Activated naive CD8-positive, alpha-beta T cell treated with anti-CD3 and anti-CD28 coated beads for 36 hours (primary cell): ENCODE measurements around the gene ANKRD13B. TPM values are rescaled to one million over a fixed set of nuclear protein-coding genes. Genes with fewer than 3 reads are reported as not detected.
"Not testable (repeated sequence)": the region's sequence is repeated elsewhere in the genome, so short reads cannot be mapped to it uniquely, and the experiment has no call there.

Source experiments
- DNase-seq: peaks from one replicate; pipeline ENCODE4 v3.0.0; 2021
- H3K27ac Mint-ChIP-seq: one replicate; pipeline ENCODE4 v1.8.0; 2022; ENCODE audit warnings: mild to moderate bottlenecking, moderate library complexity, mixed read lengths
- H3K27me3 Mint-ChIP-seq: one replicate; pipeline ENCODE4 v1.8.0; 2022; ENCODE audit warnings: mild to moderate bottlenecking, mixed read lengths
- H3K36me3 Mint-ChIP-seq: one replicate; pipeline ENCODE4 v1.8.0; 2021; ENCODE audit warnings: mild to moderate bottlenecking, mixed read lengths
- H3K4me1 Mint-ChIP-seq: one replicate; pipeline ENCODE4 v1.8.0; 2021; ENCODE audit warnings: mixed read lengths
- H3K4me3 Mint-ChIP-seq: one replicate; pipeline ENCODE4 v1.8.0; 2022; ENCODE audit warnings: mild to moderate bottlenecking, moderate library complexity, mixed read lengths
- H3K9me3 Mint-ChIP-seq: one replicate; pipeline ENCODE4 v1.8.0; 2022; ENCODE audit warnings: mixed read lengths
- total RNA-seq, 2 experiments: library from RNA; stranded (reverse); gene quantifications; one replicate each; pipeline ENCODE4 v1.2.3, GENCODE V29; 2021

Gene ANKRD13B
- total RNA-seq: 10 to 100 TPM; 17.9 to 20.8 TPM

DNA sequence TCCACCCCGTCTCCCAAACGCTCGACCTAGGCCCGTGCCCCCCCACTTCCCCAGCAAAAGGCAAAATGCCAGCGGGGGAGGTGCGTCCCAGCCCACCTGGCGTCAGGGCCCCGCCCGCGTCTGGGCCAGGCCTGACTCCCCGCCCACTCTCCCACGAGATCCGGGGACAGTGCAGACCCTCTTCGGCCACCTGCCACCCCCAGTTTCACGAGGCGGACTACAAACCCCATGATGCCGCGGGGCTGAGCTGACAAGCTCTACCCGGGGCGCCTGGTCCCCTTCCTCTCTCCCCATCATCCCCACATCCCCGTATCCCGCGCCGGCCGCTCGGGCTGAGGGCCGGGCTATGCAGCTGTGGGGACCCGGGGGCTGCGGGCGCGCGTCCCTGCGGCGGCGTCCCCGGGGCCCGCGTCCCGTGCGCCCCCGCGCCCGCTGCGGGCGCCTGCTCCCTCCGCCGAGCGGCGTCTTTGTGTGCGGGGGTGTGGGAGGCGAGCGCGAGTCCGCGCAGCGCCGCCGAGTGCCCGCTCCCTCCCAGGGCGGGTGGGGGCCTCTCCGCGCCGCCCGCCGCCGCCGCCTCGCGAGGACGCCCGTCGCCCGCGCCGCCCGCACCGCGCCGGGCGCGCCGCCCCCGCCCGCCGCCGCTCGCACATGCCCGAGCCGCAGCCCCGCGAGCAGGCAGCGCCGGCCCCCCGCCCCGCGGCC is at the start of gene ANKRD13B:
Gene ANKRD13B, plus strand, starts transcription at position 283 of the 702 bp plus-strand sequence. CDS start 490 bp downstream, outside the sequence.
- no peaks in the 10 kb centered on the region for H3K9me3 Mint-ChIP-seq
- DNase-seq: peak; percentile 60
- H3K27me3 Mint-ChIP-seq: no peaks in the 10 kb centered on the region
- H3K36me3 Mint-ChIP-seq: peaks cover 3% of the 10 kb centered on the region
- no peak within 1 kb of the TSS for H3K27ac Mint-ChIP-seq
- H3K4me3 Mint-ChIP-seq: peak within 1 kb of the TSS; percentile 88
- H3K4me1 Mint-ChIP-seq: peaks cover 34% of the 10 kb centered on the region

DNA sequence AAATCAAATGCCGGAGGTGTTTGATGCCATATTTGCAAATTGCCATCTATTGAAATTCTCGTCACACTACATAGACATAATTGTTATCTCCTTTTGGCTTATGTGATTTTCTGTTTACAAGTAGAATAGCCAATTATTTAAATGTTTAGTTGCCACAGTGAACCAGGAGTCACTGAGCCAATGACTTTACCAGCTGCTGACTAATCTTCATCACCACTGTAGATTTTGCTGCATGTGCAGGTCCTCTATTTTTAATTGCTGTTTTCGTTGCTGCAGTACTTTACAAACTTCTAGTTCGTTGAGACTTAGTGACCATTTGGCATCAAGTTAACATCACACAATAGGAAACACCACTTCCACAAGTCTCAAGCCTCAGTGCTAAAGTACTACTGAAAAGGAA is 48.9 kb upstream of the ANKRD13B start:
- H3K36me3 Mint-ChIP-seq: peaks cover 5% of the 10 kb centered on the region
- H3K4me3 Mint-ChIP-seq: no peak overlapping the region
- H3K4me1 Mint-ChIP-seq: peaks cover 3% of the 10 kb centered on the region
- DNase-seq: no peak
- no peaks in the 10 kb centered on the region for H3K27me3 Mint-ChIP-seq
- H3K27ac Mint-ChIP-seq: no peak overlapping the region
- H3K9me3 Mint-ChIP-seq: no peaks in the 10 kb centered on the region

DNA sequence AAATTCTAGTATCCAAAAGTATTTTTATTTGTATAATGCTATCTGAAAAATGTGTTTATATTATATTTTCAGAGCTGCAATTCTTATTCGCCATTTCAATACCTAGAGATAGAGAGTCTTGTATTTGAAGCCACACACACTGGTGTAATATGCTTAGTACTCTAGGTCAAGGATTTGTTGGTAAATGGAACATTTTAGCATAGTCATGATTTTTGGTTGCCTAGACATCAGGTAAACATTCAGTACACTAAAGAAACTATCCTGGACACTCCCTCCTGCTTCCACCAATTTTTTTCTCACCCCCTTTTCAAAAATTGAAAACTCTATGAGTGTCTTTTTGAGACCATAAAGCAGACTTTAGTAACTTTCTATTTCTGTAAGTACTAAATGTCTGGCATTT is 46.8 kb upstream of the ANKRD13B start:
- no peak overlapping the region for H3K4me3 Mint-ChIP-seq

DNA sequence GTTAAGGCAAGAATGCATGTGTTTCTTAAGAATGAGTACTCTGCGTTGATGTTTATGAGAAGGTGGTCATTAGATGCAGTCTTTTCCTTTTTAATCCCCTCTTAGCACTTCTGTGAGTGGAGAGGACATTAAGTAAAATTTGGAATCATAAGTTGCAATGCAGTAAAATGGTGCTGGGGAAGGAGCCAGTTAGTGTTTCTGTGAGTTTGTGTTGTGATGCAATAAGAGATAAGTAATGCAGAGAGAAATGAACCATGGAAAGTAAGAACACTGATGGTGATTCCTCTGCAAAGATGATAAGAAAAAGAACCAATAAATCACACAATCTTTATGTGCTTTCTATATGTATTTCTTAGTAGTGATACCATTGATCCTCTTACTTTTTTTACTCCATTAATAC is 46.1 kb upstream of the ANKRD13B start:
- DNase-seq: no peak
- peaks cover 6% of the 10 kb centered on the region for H3K4me1 Mint-ChIP-seq
- H3K9me3 Mint-ChIP-seq: no peaks in the 10 kb centered on the region
- no peak overlapping the region for H3K4me3 Mint-ChIP-seq
- no peak overlapping the region for H3K27ac Mint-ChIP-seq
- H3K27me3 Mint-ChIP-seq: no peaks in the 10 kb centered on the region
- peaks cover 4% of the 10 kb centered on the region for H3K36me3 Mint-ChIP-seq

More for the DNA sequence above, 46.8 kb upstream of the ANKRD13B start:
- Mint-ChIP-seq H3K27me3 (no peaks in the 10 kb centered on the region), H3K36me3 (peaks cover 4% of the 10 kb centered on the region), H3K27ac (no peak overlapping the region), H3K9me3 (no peaks in the 10 kb centered on the region), H3K4me1 (peaks cover 6% of the 10 kb centered on the region)
- DNase-seq: no peak

DNA sequence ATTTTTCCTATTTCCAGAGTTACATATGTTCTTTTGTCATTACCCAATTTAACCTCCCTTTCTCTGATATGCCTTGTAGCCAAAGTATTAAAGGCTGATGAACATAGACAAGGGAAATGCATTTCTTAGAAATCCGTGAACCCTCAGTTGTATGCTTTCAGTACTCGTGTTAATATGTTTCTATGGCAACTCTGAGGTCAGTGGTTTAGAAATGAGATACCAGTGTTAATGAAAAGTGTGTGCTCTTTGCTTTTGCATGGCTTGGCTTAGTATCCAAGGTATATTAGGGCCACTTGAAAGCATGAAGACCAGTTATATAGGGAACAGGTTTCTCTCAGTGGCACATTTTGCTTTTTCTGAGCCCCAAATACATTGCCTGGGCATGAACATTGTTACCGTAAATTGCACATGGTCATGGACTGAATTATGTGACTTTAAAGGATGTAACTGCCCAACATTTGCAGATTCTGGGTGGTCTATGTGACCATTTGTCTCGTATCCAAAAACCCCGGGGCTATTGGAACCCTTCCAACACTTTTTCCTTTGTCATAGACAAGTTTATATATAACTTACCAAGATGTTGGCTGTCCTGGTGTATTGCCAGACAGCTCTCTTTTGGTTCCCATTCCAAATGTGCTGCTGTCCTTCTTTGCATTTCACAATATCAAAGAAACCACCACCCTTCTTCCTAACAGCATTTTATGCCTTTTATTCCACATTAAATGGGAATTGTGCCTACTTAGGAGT is 43.6 kb upstream of the ANKRD13B start:
- H3K27ac Mint-ChIP-seq: no peak overlapping the region
- no peaks in the 10 kb centered on the region for H3K9me3 Mint-ChIP-seq
- no peaks in the 10 kb centered on the region for H3K36me3 Mint-ChIP-seq
- H3K27me3 Mint-ChIP-seq: no peaks in the 10 kb centered on the region
- no peak for DNase-seq
- peaks cover 6% of the 10 kb centered on the region for H3K4me1 Mint-ChIP-seq
- no peak overlapping the region for H3K4me3 Mint-ChIP-seq

DNA sequence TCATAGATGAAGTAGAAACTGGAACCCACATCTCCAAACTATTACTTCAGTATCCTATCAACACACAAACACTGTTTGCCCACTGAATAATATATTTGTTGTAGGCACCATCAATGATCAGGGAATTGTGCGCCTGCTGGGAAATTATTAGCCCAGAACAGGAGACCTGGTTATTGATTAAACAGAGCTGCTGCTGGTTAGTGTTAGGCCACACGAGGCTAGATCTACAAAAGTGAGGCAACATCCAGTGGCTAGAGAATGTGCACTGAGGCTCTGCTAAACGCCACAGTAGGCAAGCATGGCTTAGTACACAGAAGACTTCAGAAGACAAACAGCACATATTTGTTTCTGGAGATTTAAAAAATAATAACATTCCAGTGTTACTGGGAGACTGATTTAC is 37.1 kb upstream of the ANKRD13B start:
- Mint-ChIP-seq H3K36me3 (peaks cover 4% of the 10 kb centered on the region), H3K27me3 (peaks cover 3% of the 10 kb centered on the region), H3K4me3 (no peak overlapping the region), H3K4me1 (peaks cover 8% of the 10 kb centered on the region), H3K9me3 (no peaks in the 10 kb centered on the region), H3K27ac (no peak overlapping the region)
- DNase-seq: no peak

DNA sequence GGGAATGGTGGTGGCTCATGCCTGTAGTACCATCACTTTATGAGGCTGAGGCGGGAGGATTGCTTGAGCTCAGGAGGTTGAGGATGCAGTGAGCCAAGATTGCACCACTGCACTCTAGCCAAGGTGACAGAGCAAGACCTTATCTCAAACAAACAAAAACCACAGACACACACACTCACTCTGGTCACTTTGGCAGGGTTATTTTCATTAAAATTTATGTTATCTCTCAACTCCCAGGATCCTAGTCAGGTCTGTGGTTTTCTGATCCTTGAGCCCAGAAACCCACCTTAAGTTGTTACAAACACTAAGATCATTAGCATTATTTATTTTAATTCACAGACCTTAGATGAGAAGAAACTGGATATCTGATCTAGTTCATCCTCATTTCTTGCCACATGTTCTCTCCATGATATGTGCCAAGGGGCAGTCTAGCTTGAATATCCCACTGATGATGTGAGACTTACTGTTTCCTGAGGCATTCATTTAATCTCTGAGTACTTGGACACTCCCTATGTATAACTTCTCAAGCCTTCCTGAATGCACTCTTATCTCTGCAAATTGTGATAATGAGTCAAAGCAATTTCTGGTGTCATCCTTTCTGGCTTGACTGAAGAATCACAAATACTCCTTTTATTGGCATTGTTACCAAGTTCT is 35.7 kb upstream of the ANKRD13B start:
- H3K4me1 Mint-ChIP-seq: peaks cover 11% of the 10 kb centered on the region
- DNase-seq: no peak
- no peak overlapping the region for H3K27ac Mint-ChIP-seq
- H3K9me3 Mint-ChIP-seq: no peaks in the 10 kb centered on the region
- H3K27me3 Mint-ChIP-seq: peaks cover 3% of the 10 kb centered on the region
- H3K4me3 Mint-ChIP-seq: no peak overlapping the region
- peaks cover 9% of the 10 kb centered on the region for H3K36me3 Mint-ChIP-seq

DNA sequence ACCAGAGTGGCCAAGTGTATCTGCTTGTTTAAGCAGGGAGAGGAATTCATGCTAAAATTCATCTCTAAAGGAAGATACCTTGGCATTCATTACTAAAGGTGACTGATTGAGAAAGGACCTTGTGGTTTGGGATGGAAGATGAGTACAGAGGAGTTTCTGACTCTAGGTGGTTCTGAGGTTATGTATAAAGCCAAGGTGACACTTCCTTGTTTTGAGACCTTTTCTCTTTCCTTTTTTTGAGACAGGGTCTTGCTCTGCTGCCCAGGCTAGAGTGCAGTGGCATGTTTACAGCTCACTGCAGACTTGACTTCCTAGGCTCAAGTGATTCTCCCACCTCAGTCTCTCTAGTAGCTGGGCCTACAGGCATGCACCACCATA is 35.2 kb upstream of the ANKRD13B start:
- no peak overlapping the region for H3K27ac Mint-ChIP-seq
- H3K4me3 Mint-ChIP-seq: no peak overlapping the region
- no peaks in the 10 kb centered on the region for H3K9me3 Mint-ChIP-seq
- DNase-seq: no peak
- H3K27me3 Mint-ChIP-seq: peaks cover 3% of the 10 kb centered on the region
- peaks cover 9% of the 10 kb centered on the region for H3K36me3 Mint-ChIP-seq
- peaks cover 11% of the 10 kb centered on the region for H3K4me1 Mint-ChIP-seq

DNA sequence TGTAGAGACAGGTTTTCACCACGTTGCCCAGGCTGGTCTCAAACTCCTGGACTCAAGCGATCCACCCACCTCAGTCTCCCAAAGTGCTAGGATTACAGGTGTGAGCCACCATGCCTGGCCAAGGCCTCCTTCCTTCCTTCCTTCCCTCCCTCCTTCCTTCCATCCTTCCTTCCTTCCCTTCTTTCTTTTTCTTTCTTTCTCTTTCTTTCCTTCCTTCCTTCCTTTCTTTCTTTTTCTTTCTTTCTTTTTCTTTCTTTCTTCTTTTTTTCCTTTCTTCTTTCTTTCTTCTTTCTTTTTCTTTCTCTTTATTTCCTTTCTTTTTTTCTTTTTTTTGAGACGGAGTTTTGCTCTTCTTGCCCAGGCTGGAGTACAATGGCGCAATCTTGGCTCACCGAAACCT is 34.8 kb upstream of the ANKRD13B start:
- DNase-seq, H3K27me3 Mint-ChIP-seq, H3K27ac Mint-ChIP-seq, H3K9me3 Mint-ChIP-seq, H3K36me3 Mint-ChIP-seq, H3K4me3 Mint-ChIP-seq: not testable (repeated sequence)
- peaks cover 11% of the 10 kb centered on the region for H3K4me1 Mint-ChIP-seq

DNA sequence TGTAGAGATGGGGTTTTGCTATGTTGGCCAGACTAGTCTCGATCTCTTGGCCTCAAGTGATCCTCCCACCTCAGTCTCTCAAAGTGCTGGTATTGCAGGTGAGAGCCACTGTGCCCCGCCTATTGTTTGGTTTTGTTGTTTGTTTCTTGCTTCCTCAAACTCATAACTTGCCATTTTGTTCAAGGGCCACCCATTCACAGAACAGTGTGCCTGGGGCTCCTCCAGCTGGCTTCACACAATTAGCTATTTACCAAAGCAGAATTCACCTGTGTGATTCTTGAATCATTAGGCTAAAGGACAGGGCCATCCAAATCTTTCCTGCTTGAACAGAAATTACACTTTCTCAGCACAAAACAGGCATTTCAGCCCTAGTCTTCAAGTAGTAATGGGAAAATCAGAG is 33.3 kb upstream of the ANKRD13B start:
- Mint-ChIP-seq H3K9me3 (no peaks in the 10 kb centered on the region), H3K27me3 (peaks cover 3% of the 10 kb centered on the region), H3K4me1 (peaks cover 18% of the 10 kb centered on the region), H3K4me3 (no peak overlapping the region), H3K27ac (no peak overlapping the region), H3K36me3 (peaks cover 13% of the 10 kb centered on the region)
- no peak for DNase-seq

DNA sequence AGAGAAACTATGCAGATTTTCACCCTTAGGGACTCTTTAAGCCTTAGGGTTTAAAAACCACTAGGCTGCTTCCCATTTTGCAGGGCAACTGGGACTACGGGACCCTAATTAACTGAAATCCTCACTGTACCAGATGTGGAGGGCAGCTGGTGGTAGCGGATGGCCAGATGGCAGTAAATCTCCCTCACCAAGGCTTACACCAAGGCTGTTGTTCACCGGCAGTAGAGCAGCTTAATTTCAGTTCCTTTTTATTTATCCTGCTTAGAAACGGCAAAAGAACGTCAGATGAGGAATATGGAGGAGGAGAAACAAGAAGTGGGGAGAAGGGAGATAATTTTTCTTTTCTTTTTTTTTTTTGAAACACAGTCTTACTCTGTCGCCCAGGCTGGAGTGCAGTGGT is 32.6 kb upstream of the ANKRD13B start:
- peaks cover 18% of the 10 kb centered on the region for H3K4me1 Mint-ChIP-seq
- H3K27me3 Mint-ChIP-seq: peaks cover 3% of the 10 kb centered on the region
- no peak overlapping the region for H3K27ac Mint-ChIP-seq
- H3K9me3 Mint-ChIP-seq: no peaks in the 10 kb centered on the region
- peaks cover 14% of the 10 kb centered on the region for H3K36me3 Mint-ChIP-seq
- H3K4me3 Mint-ChIP-seq: no peak overlapping the region
- no peak for DNase-seq

DNA sequence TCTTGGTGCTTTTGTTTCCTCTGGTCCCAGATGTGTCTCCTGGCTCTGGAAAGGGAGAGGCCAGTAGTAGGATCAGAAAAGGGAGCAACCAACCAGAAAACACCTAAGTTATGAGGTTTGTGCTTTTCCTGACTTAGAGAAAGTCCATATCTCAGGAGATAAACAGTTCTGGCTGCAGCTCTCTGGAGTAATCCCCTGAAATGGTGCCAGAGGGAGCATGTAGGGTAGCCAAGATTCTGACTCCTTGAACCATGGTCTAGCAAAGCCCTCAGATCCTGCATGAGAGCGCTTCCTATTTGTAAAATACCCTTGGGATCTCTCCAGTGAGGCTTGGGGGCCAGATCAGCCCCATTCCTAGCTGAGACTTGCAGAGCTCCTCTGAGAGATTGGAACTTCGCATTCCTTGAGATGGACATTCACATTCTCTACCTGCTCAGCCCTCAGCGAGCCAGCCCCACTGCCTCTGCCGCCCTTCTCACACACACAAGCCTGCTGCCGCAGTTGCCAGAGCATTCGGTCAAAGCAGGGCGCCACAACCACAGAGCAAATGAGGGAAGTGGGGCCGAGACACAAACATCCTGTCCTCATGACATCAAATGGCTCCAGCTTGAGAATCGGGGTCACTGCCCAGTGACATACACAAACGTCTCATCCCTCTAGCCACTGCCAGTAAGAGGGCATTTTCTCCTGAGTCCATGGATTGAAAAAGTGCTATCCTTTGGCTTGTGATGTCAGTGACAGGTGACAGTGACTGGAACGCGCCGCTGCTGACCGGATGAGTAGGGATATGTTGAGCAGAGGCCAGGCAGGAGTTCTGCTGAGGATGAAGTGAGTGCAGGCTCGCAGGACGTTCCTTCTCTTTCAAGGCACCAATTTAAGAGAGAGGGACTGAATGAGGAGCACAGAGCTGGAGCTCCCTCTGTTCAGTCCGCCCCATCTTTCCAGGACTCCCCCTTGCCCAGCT is 31.1 kb upstream of the ANKRD13B start:
- Mint-ChIP-seq H3K4me3 (no peak overlapping the region), H3K9me3 (no peaks in the 10 kb centered on the region), H3K4me1 (peaks cover 25% of the 10 kb centered on the region), H3K27ac (no peak overlapping the region), H3K27me3 (peaks cover 3% of the 10 kb centered on the region), H3K36me3 (peaks cover 14% of the 10 kb centered on the region)
- DNase-seq: no peak

DNA sequence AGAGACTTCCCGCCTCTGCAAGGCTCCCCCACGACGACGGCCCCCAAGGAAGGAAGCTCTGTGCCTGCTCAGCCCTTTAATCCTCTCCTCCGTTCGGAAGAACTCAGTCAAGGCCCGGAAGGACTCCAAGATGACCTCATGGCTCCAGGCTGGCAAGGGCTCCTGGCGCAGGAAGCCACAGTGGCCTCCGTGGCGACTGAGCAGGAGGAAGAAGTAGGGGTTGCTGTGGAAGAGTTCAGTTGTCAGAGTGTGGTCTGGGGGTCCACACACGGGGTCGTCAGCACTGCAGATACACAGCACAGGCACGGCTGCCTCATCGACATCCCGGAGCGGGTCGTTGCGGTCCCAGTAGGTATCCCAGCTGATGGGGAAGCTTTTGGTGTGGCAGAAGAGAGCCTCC is 30.3 kb upstream of the ANKRD13B start:
- no peak overlapping the region for H3K4me3 Mint-ChIP-seq
- H3K36me3 Mint-ChIP-seq: peaks cover 14% of the 10 kb centered on the region
- H3K4me1 Mint-ChIP-seq: peaks cover 22% of the 10 kb centered on the region
- H3K9me3 Mint-ChIP-seq: no peaks in the 10 kb centered on the region
- H3K27me3 Mint-ChIP-seq: peaks cover 3% of the 10 kb centered on the region
- no peak overlapping the region for H3K27ac Mint-ChIP-seq
- DNase-seq: no peak

DNA sequence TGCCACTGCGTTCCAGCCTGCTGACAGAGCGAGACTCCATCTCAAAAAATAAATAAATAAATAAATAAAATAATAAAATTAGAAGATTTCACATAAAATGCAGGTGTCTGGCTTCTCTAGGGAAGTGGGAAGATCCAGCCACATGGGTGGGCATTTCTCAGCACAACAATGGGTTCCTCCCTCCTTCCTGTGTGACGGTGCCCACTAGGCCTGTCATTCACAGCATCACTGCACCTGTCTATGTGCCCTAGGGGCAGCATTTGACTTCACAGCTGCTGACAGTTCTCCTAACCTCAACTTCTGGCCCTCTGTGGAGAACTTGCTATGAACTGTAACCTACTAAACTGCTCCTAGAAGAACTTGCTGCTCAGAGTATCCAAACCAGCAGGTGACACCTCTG is 29.1 kb upstream of the ANKRD13B start:
- H3K4me3 Mint-ChIP-seq: no peak overlapping the region
- DNase-seq: no peak
- H3K36me3 Mint-ChIP-seq: peaks cover 14% of the 10 kb centered on the region
- no peaks in the 10 kb centered on the region for H3K9me3 Mint-ChIP-seq
- peaks cover 17% of the 10 kb centered on the region for H3K4me1 Mint-ChIP-seq
- H3K27me3 Mint-ChIP-seq: peaks cover 3% of the 10 kb centered on the region
- no peak overlapping the region for H3K27ac Mint-ChIP-seq
